Keratinocyte (primary cell): ENCODE data around the gene CCDC141.

ENCODE experiments used
- CTCF ChIP-seq, 3 experiments: IDR thresholded peaks in 1 of 3; conservative IDR thresholded peaks in 1 of 3; optimal IDR thresholded peaks in 1 of 3; 2 replicates in 2 of 3; 3 replicates in 1 of 3; pipeline versions ENCODE3 to v1.5.1; 2011; ENCODE audit warnings: low read length in 3 of 3, mild to moderate bottlenecking in 3 of 3, moderate library complexity in 2 of 3, control low read depth in 1 of 3, inconsistent platforms in 1 of 3; ENCODE audit not compliant: insufficient read depth in 2 of 3; ENCODE audit errors: extremely low read depth in 1 of 3
- EZH2 ChIP-seq: IDR thresholded peaks from one replicate; pipeline ENCODE4 v1.6.1; 2012; ENCODE audit warnings: inconsistent platforms, mild to moderate bottlenecking, low read length, moderate library complexity

DNA sequence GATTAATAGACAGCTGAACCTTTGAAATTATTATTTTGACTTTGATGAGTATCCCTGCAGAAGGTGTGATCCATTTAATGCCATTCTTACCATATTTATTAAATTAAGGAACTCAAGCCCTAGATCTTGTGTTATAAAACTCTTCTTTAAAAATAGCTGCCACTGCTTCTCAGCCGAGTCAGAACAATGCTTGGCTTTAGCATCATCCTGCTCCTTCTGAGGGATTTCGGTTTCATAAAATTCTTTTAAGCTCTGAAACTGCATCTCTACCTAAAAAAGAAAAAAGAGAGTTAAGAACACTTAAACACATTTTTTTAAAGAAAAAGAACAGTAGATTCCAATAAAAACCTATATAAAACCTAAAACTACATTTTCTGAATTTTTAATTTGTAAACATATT lies 172.1 kb downstream of the CCDC141 start:
- no peak for TF ChIP-seq EZH2
- no peak for TF ChIP-seq CTCF (optimal IDR thresholded peaks at IDR 0.05 in 1 of 3, IDR thresholded peaks at IDR 0.05 in 1 of 3, conservative IDR thresholded peaks at IDR 0.05 in 1 of 3; ENCODE audit: extremely low read depth in 1 of 3, insufficient read depth in 2 of 3, low read length in 3 of 3)
